Right hindlimb (tissue), 1 donor: Measurements from ENCODE around the gene C6orf15.

Experiments used
- DNase-seq: peaks from one replicate; pipeline ENCODE4 v3.0.0-alpha.2; 2018

Gene C6orf15

DNA sequence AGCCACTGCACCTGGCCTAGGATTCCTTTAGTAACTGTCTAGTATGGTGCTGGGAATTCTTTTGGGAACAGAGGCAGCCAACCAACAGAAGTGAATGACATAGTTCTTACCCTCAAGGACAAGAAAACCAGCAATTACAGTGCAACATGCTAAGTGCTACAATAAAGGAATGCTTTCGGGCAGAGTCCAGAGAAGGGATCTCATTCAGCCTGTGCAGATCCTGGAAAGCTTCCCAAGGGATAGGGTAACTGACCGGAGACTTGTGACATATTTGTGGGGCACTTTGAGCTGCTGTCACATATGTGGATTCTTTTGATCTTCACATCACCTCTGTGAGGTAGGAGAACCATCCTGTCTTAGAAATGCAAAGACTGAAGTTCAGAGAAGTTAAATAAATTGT lies 46.8 kb downstream of the C6orf15 start:
- no peak for DNase-seq

DNA sequence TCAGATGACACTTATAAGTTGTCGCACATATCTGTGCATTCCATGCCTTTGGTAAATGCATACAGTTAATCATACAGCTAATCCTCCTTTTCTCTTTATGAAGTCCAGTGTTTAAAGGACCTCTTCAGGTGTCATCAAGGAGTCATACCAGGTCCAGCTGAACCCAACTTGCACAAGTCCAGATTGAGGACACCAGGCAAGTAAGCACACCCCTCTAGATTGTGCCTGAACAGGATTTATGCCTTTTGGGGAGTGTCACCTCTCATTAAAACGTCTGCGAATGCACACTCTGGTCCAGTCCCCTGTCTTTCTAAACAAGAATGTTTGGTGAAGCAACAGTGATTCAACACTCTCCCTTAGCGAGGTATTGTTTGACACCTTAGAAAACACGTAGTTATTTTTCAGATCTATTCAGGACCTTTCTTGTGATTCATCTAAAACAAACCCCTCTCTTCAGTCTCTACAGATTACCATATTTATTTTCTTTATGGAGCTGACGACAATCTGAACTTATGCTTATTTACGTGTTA lies 48.4 kb downstream of the C6orf15 start:
- no peak for DNase-seq
